ENCODE measurements around the gene CD46.

The CD46 gene

DNA sequence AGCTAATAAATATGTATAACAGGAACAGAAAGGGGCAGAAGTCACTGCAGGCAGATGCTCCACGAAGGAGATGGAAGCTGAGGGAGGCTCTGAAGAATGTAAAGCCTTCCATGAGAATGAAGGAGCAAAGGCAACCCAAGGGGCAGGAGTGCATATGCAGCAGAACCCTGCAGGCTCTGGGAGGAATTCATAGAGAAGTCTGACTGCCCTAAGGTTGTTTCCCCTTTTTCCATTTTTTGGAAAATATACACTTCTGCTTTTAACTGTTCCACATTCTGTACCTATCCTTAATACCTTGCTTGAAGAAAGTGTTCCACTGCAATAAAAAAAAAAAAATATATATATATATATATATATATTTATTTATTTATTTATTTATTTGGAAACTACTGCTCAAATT lies 89.4 kb downstream of the CD46 start:
- Mint-ChIP-seq H3K4me1 (ENCODE audit: low read depth) (peaks cover 29% of the 10 kb centered on the region), H3K36me3 (ENCODE audit: low read depth) (peaks cover 49% of the 10 kb centered on the region), H3K9me3 (no peaks in the 10 kb centered on the region), H3K27ac (no peak overlapping the region), H3K27me3 (ENCODE audit: low read depth) (no peaks in the 10 kb centered on the region), H3K4me3 (no peak overlapping the region)
- no peak for DNase-seq (ENCODE audit: low spot score)

DNA sequence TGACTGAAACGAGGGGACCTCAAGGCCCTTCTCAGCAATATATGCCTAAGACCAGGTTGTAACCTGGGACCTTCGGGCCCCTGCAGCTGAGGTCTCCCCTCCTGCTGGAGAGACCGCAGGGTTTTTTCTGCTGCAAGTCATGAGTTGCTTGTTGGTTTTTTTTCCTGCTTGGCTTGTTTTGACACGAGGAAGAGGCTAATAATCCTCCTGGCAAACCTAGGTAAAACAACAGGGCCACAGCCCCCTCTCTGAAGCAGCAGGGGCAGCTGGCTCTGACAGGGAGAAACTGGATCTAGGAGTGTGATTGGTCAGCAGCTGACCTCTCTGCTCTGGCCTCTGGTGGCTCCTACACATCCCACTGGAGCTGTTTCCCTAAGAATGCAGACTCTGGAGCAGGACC lies 90.0 kb downstream of the CD46 start:
- no peak for DNase-seq (ENCODE audit: low spot score)
- Mint-ChIP-seq H3K27me3 (ENCODE audit: low read depth) (no peaks in the 10 kb centered on the region), H3K27ac (no peak overlapping the region), H3K4me3 (no peak overlapping the region), H3K36me3 (ENCODE audit: low read depth) (peaks cover 46% of the 10 kb centered on the region), H3K4me1 (ENCODE audit: low read depth) (peaks cover 27% of the 10 kb centered on the region), H3K9me3 (no peaks in the 10 kb centered on the region)

DNA sequence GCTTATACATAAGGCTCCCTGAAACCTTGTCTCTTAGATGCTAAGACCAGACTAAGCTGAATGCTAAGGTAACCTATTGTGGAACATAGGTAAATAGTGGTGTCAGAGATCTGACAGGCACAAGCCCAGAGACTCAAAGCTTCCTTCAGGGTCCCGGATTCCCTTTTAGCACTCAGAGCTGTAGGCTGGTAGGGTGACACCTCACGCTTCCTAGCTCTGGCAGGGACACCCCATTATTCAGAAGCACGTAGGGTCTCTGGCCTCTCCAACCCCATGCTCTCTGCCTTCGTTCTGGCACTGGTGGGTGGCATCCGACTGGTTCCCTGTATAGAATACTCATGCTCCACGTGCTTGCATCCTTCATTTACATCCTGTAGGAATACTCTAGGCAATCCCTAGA lies 90.7 kb downstream of the CD46 start:
- Mint-ChIP-seq H3K4me3 (no peak overlapping the region), H3K9me3 (no peaks in the 10 kb centered on the region), H3K27me3 (ENCODE audit: low read depth) (no peaks in the 10 kb centered on the region), H3K36me3 (ENCODE audit: low read depth) (peaks cover 41% of the 10 kb centered on the region), H3K4me1 (ENCODE audit: low read depth) (peaks cover 23% of the 10 kb centered on the region), H3K27ac (no peak overlapping the region)
- no peak for DNase-seq (ENCODE audit: low spot score)

DNA sequence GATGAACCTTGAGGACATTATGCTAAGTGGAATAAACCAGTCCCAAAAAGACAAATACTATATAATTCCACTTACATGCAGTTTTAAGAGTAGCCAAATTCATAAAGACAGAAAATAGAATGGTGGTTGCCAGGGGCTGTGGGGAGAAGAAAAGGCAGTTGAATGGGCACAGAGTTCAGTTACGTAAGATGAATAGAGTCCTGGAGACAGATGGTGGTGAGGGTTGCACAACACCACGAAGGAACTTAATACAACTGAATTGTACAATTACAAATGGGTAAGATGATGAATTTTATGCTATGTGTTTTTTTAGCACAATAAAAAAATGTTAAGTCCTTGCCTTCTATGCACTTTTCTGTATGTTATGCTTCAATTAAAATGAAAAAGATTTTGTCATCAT lies 92.5 kb downstream of the CD46 start:
- Mint-ChIP-seq H3K36me3 (ENCODE audit: low read depth) (peaks cover 35% of the 10 kb centered on the region), H3K4me3 (no peak overlapping the region), H3K9me3 (no peaks in the 10 kb centered on the region), H3K4me1 (ENCODE audit: low read depth) (peaks cover 23% of the 10 kb centered on the region), H3K27me3 (ENCODE audit: low read depth) (no peaks in the 10 kb centered on the region), H3K27ac (no peak overlapping the region)
- DNase-seq (ENCODE audit: low spot score) = no peak
